ENCODE data around the gene RING1.

Gene RING1

GRCh38 chr6:33208091-33208967 lies at the start of gene RING1:
Gene RING1, plus strand, starts transcription at chr6:33208500. Its CDS starts 323 bp downstream, at chr6:33208823.
- peak; percentile 53 to 83 (median 68) for DNase-seq

- DNase-seq, result no peak
These were observed 48.2 kb upstream of the RING1 start for GRCh38 chr6:33160096-33160495.

- DNase-seq, result no peak
These were observed 47.5 kb upstream of the RING1 start for GRCh38 chr6:33160728-33161344.

- peak; percentile 62 to 79 (median 72) for DNase-seq
These were observed 46.7 kb upstream of the RING1 start for GRCh38 chr6:33161354-33162331.

GRCh38 chr6:33163540-33163939 lies 44.8 kb upstream of the RING1 start:
- DNase-seq, result no peak

- no peak for DNase-seq
These were observed 44.1 kb upstream of the RING1 start for GRCh38 chr6:33164176-33164575.

GRCh38 chr6:33164665-33165373 lies 43.5 kb upstream of the RING1 start:
- no peak for DNase-seq

GRCh38 chr6:33165581-33166258 lies 42.6 kb upstream of the RING1 start:
- DNase-seq, result no peak

GRCh38 chr6:33166363-33166762 lies 41.9 kb upstream of the RING1 start:
- no peak for DNase-seq

GRCh38 chr6:33166811-33167210 lies 41.5 kb upstream of the RING1 start:
- DNase-seq, result no peak

GRCh38 chr6:33167374-33168283 lies 40.7 kb upstream of the RING1 start:
- DNase-seq, result no peak

- DNase-seq, result no peak
These were observed 40.1 kb upstream of the RING1 start for GRCh38 chr6:33168284-33168601.

GRCh38 chr6:33168639-33169038 lies 39.7 kb upstream of the RING1 start:
- no peak for DNase-seq

GRCh38 chr6:33169291-33170175 lies 38.8 kb upstream of the RING1 start:
- no peak for DNase-seq

- DNase-seq, result no peak
These were observed 37.9 kb upstream of the RING1 start for GRCh38 chr6:33170176-33171015.

GRCh38 chr6:33171016-33171879 lies 37.1 kb upstream of the RING1 start:
- DNase-seq, result no peak

GRCh38 chr6:33171880-33172687 lies 36.2 kb upstream of the RING1 start:
- DNase-seq, result no peak
